HL-60 (cell line): ENCODE data around the gene DUS2.
A peak's percentile ranks its signal among the peaks of the same experiment; 100 is the strongest.
"Not testable (repeated sequence)": the region's sequence is repeated elsewhere in the genome, so short reads cannot be mapped to it uniquely, and the experiment has no call there.

ENCODE experiments used
- DNase-seq, 2 experiments: peaks; one replicate each; pipeline ENCODE4 v3.0.0-alpha.2; 2010 to 2020; ENCODE audit warnings: low read depth in 1 of 2, low spot score in 1 of 2
- H3K27ac ChIP-seq: fragments of 250-450 bp; sonication (Bioruptor Pico); replicated peaks from 2 replicates; pipeline ENCODE4 v1.5.1; 2020; ENCODE audit warnings: mild to moderate bottlenecking, moderate library complexity
- H3K27me3 ChIP-seq: fragments of 250-450 bp; sonication (Bioruptor Pico); 2 replicates; pipeline ENCODE4 v1.5.1; 2021; ENCODE audit warnings: mild to moderate bottlenecking, moderate library complexity; ENCODE audit not compliant: insufficient read depth, poor library complexity, severe bottlenecking
- H3K4me3 ChIP-seq: replicated peaks from 2 replicates; pipeline ENCODE4 v1.5.1; 2011; ENCODE audit warnings: mild to moderate bottlenecking, control low read depth, low read length; ENCODE audit not compliant: insufficient read depth
- GABPA ChIP-seq: IDR thresholded peaks from 2 replicates; pipeline ENCODE4 v1.6.1; 2012; ENCODE audit warnings: low read depth
- POLR2AphosphoS5 ChIP-seq: IDR thresholded peaks from 2 replicates; pipeline ENCODE4 v1.6.1; 2012; ENCODE audit warnings: low read depth
- SPI1 ChIP-seq: IDR thresholded peaks from 2 replicates; pipeline ENCODE4 v1.6.1; 2012; ENCODE audit warnings: low read depth, mild to moderate bottlenecking, borderline replicate concordance
- TF ChIP-seq, protein P1 (sequence below): IDR thresholded peaks from one replicate; pipeline ENCODE4 v1.5.1; 2011; ENCODE audit warnings: low read length, control low read depth, inconsistent platforms; ENCODE audit not compliant: insufficient read depth
- TF ChIP-seq, protein P2 (sequence below): IDR thresholded peaks from 2 replicates; pipeline ENCODE4 v1.6.1; 2012; ENCODE audit warnings: low read depth; ENCODE audit not compliant: insufficient replicate concordance

DUS2 gene

DNA sequence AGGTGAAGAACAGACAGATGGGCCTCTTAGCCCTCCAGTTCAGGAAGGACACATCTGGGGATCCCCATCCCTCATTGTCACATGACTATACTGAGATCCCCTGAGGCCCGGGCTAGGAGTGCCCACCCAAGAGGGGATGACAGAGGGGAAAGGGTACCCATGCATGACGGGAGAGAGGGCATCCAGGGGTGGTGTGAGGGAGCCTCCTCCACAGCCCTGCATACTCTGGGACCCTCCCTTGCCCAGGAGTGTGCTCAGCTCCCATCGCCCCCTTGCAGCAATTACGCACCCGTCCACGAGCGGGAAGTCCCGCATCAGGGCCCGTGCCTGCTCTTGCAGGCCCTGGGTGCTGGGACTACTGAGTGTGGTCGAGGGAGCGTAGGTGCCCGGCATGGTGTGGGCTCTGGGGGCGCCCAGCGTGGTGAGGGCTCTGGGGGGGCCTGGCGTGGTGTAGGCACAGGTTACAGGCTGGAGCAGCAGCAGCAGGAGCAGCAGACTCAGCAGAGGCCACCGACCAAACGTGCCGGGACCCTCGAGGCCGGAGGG is 30.4 kb upstream of the DUS2 start:
- no peaks in the 10 kb centered on the region for H3K27me3 ChIP-seq
- no peak for DNase-seq
- no peak for TF ChIP-seq POLR2AphosphoS5
- TF ChIP-seq SPI1, result no peak
- TF ChIP-seq, protein P1, sequence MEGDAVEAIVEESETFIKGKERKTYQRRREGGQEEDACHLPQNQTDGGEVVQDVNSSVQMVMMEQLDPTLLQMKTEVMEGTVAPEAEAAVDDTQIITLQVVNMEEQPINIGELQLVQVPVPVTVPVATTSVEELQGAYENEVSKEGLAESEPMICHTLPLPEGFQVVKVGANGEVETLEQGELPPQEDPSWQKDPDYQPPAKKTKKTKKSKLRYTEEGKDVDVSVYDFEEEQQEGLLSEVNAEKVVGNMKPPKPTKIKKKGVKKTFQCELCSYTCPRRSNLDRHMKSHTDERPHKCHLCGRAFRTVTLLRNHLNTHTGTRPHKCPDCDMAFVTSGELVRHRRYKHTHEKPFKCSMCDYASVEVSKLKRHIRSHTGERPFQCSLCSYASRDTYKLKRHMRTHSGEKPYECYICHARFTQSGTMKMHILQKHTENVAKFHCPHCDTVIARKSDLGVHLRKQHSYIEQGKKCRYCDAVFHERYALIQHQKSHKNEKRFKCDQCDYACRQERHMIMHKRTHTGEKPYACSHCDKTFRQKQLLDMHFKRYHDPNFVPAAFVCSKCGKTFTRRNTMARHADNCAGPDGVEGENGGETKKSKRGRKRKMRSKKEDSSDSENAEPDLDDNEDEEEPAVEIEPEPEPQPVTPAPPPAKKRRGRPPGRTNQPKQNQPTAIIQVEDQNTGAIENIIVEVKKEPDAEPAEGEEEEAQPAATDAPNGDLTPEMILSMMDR, result no peak
- TF ChIP-seq GABPA, result no peak
- no peak overlapping the region for H3K4me3 ChIP-seq
- no peak overlapping the region for H3K27ac ChIP-seq

DNA sequence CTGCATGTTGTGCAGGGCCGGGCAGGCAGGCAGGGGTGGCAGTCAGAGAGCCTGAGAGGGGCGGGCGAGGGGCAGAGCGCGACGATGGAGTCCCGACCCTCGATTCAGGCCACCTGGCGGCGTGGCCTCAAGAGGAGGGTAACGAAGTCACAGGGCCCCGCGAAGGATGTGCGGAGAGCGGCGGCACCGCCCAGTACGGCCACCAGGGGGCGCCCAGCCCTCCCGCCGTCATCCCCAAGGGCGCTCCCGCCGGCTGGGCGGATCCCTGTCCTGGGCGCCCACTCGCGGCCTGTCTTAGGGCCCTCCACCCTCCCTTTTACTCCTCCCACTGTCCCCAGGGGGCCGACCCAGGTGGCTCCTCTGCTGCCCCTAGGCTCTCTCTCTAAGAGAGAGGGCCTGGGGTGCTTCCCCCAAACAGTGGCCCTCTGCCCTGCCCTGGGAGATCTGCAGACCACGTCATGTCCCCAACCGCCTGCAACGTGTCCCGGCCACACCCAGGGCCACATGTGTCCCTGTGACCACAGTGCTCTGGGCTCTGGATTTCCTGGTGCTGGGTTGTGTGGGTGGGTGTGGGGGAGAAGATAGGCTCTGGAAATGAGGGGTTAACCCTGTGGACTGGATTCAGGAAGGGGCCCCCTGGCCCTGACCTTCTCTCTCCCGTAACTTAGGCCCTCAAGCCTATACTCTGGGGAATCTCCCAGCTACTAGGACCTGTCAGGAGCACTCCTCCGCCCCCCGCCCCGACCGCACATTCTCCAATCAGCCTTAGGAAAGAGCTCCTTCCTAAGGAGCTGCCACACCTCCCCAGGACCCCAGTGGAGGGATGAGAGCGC is 29.7 kb upstream of the DUS2 start:
- H3K27me3 ChIP-seq, result no peaks in the 10 kb centered on the region
- no peak overlapping the region for H3K4me3 ChIP-seq
- H3K27ac ChIP-seq, result peak overlapping the region; percentile 73
- DNase-seq, result peak; percentile 75 to 82
- TF ChIP-seq GABPA (no peak), POLR2AphosphoS5 (0 out of 2 replicates have a peak, but pooled peaks have one; percentile 37)
- TF ChIP-seq, protein P1, result peak; percentile 82

DNA sequence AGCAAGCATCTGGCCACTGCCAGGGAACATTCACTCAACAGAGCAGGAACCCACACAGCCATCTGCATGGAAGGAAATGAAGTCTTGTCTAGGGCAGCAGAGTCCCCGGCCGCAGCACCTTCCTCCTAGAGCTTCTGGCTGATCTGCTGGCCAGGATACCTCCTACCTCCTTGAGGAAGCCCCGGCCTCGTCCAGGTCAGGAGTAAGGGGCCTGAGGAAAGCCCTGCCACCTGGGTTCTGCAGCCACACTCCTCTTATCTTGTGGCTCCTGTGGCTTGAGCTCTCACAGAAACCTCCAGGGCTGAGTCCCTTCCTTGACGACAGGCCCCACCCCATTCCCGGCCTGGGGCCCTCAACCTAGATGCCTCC is 29.1 kb upstream of the DUS2 start:
- not testable (repeated sequence) for H3K27me3 ChIP-seq
- DNase-seq, result peak; percentile 45 to 57
- H3K27ac ChIP-seq, result peak overlapping the region; percentile 73

DNA sequence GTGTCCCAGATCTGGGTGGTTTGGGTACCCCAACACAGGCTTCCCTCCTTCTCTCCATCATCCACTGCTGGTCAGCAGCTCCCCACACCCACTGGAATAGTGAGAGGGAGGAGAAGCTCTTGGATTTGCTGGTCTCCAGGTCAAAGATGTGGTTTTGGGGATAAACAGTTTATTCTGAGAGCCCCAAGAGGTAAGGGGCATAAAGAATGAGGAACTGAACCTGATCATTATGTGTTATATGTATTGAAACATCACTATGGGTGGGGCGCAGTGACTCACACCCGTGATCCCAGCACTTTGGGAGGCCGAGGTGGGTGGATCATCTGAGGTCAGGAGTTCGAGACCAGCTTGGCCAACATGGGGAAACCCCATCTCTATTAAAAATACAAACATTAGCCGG is 27.7 kb upstream of the DUS2 start:
- Histone ChIP-seq H3K27ac (no peak overlapping the region), H3K4me3 (no peak overlapping the region), H3K27me3 (no peaks in the 10 kb centered on the region)
- TF ChIP-seq SPI1, result peak; percentile 16; the same call in 1 of the 2 replicates
- TF ChIP-seq GABPA, result no peak
- TF ChIP-seq, protein P2, sequence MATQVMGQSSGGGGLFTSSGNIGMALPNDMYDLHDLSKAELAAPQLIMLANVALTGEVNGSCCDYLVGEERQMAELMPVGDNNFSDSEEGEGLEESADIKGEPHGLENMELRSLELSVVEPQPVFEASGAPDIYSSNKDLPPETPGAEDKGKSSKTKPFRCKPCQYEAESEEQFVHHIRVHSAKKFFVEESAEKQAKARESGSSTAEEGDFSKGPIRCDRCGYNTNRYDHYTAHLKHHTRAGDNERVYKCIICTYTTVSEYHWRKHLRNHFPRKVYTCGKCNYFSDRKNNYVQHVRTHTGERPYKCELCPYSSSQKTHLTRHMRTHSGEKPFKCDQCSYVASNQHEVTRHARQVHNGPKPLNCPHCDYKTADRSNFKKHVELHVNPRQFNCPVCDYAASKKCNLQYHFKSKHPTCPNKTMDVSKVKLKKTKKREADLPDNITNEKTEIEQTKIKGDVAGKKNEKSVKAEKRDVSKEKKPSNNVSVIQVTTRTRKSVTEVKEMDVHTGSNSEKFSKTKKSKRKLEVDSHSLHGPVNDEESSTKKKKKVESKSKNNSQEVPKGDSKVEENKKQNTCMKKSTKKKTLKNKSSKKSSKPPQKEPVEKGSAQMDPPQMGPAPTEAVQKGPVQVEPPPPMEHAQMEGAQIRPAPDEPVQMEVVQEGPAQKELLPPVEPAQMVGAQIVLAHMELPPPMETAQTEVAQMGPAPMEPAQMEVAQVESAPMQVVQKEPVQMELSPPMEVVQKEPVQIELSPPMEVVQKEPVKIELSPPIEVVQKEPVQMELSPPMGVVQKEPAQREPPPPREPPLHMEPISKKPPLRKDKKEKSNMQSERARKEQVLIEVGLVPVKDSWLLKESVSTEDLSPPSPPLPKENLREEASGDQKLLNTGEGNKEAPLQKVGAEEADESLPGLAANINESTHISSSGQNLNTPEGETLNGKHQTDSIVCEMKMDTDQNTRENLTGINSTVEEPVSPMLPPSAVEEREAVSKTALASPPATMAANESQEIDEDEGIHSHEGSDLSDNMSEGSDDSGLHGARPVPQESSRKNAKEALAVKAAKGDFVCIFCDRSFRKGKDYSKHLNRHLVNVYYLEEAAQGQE, result no peak
- TF ChIP-seq, protein P1, result no peak
- TF ChIP-seq POLR2AphosphoS5, result no peak
- DNase-seq, result peak in 1 of 2 experiments; percentile 48

More for the DNA sequence above, 29.1 kb upstream of the DUS2 start:
- not testable (repeated sequence) for H3K4me3 ChIP-seq

DNA sequence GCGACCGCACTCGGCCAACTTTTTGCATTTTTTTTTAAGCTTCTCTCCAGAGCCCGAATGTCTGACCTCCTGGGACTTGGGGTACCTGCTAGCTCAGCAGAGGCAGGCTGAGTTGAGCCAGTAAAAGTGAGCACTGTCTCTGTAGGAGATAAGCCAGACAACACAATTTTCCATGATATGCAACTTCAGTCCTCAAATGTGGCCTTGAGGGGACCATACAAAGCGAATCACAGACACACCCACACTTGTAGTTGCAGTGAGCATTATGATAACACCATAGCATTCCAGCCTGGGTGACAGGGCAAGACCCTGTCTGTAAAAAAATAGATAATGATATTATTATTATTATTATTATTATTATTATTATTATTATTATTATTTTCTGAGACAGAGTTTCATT is 26.4 kb upstream of the DUS2 start:
- TF ChIP-seq, protein P1, result no peak
- TF ChIP-seq, protein P2, result no peak
- Histone ChIP-seq H3K4me3 (no peak overlapping the region), H3K27ac (no peak overlapping the region), H3K27me3 (no peaks in the 10 kb centered on the region)
- no peak for DNase-seq

DNA sequence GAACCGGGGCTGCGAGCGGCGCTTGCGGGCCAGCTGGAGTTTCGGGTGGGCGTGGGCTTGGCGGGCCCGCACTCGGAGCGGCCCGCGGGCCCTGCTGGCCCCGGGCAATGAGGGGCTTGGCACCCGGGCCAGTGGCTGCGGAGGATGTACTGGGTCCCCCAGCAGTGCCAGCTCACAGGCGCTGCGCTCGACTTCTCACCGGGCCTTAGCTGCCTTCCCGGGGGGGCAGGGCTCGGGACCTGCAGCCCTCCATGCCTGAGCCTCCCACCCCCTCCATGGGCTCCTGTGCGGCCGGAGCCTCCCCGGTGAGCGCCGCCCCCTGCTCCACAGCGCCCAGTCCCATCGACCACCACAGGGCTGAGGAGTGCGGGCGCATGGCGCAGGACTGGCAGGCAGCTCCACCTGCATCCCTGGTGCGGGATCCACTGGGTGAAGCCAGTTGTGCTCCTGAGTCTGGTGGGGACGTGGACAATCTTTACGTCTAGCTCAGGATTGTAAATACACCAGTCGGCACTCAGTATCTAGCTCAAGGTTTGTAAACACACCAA is 24.8 kb upstream of the DUS2 start:
- peak overlapping the region; percentile 89 for H3K27ac ChIP-seq
- not testable (repeated sequence) for H3K4me3 ChIP-seq, DNase-seq, H3K27me3 ChIP-seq
